GM18951 (cell line): ENCODE data around the gene SHQ1.

Experiments
- POLR2A ChIP-seq: IDR thresholded peaks from 4 replicates; pipeline ENCODE4 v1.6.1; 2011; ENCODE audit warnings: mild to moderate bottlenecking; ENCODE audit not compliant: insufficient read length, insufficient read depth; ENCODE audit errors: extremely low read depth
- in situ Hi-C: fragments of 300-500 bp; cut with MboI; formaldehyde crosslinking; loops from one replicate; pipeline ENCODE4 v1.12.0; 2022; ENCODE audit warnings: low sequenced_read_pairs, mixed read lengths, inconsistent platforms; ENCODE audit not compliant: unreplicated experiment

Gene SHQ1

DNA sequence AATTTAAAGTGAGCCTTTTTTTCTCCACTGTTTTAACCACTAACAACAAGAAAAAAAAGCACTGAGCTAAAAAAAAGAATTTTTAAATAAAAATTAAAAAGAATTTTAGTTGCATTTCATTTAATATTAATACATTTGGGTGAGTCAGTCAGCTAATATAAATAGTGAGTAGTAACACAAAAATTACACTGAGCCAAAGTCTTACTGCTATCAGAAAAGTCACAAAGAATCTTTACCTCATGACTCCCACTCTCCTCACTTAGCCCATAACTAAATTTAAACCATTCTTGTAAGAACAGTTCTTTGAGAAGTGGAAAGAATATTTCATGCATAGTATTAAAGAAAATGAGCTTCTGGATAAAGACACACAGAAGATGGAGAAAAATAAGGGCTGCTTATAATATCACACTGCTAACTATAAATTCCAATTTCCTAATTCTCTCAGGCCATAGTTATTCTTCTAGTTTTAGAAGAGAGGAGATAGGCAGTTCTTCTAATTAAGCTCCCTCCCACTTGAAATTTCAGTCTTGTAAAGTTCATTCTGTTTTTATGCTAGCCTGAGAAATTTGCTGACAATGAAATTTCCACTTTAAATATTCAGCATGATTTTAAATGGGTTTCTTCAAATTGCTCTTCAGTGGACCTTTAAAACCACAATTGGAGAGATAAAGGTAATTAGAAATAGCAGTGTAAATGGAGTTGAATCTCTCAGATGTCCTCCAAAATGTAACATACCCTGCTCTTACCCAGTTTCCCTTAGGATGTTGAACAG, 17.6 kb downstream of the SHQ1 start:
- TF ChIP-seq POLR2A = no peak
- in situ Hi-C loops = no loop called here

DNA sequence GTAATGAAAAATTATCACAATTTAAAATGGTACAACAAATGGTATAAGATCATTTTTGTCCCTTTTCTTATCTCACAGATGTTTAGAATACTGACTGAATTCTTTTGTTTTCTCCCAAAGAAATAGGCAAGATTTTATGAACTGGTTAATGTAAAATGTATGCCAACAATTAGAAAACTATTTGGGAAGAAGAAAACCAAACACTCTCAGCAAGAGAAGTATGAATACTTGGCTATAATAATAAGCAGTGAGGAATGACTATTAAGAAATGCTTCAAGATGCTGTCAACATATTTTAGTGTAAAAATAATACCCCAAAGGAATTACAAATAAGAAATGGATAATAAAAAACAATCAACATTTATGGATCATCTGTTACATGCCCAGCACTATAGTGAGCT, 18.5 kb downstream of the SHQ1 start:
- TF ChIP-seq POLR2A = no peak
- in situ Hi-C loops = no loop called here

DNA sequence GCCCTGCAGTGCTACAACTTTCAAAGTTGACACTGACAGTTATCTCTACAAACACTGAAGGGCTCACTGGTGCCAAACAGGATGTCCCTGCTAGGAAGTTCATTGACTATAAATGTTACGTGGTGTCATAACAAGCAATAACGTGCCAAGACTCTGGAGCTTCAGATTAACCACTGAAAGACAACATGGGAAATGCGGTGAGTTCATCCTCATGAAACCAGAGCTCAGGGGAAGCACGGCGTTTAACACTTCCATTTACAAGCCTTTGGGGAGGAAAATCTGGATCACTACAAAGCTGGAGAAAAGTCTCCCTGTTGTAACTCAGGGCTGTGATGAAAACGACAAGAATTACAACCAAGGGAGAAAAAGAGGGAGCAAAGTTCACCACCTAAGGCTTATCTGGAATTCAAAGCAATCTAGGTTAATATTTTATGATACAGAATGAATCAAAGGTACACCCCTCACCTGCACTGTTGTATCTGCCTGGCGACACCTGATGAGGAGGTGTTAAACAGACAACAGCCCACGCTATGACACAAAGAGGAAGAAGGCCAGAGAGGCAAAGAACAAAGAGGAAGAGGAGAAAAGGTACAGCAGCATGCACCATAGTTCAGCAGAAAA, 27.0 kb downstream of the SHQ1 start:
- in situ Hi-C loops = no loop called here
- no peak for TF ChIP-seq POLR2A

DNA sequence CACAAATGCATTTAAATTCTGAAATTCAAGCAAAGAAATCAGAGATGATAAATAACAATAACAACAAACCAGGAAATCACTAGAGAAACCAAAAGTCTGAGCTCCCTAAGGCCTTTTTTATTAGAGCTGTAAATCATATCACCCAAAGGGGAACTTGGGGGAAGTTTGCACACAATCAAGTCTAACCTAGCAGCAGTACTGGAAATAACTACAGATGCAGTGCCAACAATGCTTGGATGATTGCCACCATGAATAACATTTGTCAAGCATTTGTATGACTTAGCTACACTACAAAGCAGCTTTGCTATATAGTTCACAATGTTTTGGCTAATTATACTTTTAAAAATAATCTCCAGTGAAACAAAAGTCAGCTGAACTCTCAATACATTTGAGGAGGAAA, 27.8 kb downstream of the SHQ1 start:
- TF ChIP-seq POLR2A = no peak
- in situ Hi-C loops = no loop called here

DNA sequence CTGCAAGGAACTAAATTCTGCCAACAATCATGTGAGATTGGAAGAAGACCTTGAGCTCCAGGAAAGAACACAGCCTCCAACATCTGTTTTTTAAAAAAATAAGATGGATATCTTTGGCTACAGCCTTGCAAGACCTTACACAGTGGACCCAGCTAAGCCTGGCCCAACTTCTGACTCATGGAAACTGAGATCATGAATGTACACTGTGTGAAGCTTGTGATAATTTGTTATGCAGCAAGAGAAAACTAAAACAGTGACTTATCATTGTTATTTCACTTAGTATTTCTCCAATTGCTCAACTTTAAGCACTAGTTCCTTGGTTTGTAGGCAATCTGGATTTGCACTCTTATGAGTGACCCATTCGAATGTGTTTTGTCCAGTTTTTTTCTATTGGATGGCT, 29.3 kb downstream of the SHQ1 start:
- in situ Hi-C loops = no loop called here
- TF ChIP-seq POLR2A = no peak

DNA sequence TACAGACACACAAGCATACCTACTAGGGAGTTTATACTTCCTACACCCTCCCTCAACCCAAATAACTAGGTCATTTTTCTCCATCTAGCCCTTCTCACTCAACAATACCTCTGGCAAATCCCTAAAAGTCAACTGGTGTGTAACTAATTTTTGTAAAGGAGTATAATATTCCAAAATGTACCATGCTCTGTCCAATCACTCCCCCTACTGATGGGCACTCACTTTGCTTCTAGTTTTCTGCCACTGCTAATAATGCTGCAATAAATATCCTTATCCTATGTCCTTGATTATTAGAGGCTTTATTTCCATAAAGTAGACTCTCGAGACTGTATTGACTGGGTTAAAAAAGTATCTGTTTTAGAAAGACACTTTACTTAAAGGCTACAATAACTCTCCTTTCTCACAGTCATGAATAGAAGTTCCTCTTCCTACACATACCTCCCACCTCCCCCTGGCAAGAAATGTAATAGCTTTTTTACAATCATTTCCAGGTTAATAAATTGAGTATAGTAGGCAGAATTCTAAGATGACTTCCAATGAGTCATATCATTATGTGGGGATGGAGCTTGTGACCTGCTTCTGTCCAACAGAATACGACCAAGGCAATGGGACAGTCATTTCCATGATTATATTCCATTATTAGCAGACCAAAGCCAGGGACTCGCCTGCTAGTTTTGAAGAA, 30.0 kb downstream of the SHQ1 start:
- in situ Hi-C loops = no loop called here
- TF ChIP-seq POLR2A = no peak

DNA sequence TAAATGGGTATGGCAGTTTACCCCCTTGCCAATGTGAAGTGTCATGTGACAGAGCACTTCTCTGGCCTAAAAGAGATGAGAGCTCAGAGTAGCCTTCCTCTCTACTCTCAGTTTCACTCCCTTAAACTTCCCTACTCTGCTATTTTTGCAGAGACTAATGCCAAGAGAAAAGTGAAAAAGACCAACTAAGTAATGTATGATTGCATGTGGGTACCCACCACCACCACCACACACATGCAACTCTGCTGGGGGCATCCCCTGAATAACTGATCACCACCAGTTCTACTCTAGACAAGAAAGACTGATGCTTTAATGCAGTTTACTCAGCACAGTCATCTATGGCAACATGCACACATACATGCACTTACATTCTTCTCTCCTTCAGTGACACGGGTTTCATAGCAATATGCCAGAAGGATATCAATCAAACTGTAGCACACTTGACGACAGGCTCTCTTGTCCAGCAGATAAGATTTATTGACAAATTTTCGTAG, 31.3 kb downstream of the SHQ1 start:
- in situ Hi-C loops = no loop called here

DNA sequence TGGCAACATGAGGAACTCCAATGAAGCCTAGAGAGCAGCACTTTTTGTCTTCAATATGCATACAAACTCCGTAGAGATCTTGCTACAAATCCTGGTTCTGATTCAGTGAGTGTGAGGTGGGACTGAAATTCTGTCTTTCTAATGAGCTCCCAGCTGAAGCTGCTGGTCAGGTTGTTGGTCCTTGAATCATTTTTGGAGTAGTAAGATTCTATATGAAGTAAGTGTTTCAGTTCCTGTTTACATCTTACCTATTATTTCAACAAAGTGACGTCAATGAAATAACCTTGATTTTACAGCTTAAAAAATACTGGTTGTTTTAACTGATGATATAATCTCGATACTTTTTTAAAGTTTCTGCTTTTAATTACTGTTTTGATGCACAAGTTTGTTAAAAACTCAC, 33.9 kb downstream of the SHQ1 start:
- TF ChIP-seq POLR2A = no peak
- in situ Hi-C loops = no loop called here

More for the DNA sequence above, 31.3 kb downstream of the SHQ1 start:
- no peak for TF ChIP-seq POLR2A

DNA sequence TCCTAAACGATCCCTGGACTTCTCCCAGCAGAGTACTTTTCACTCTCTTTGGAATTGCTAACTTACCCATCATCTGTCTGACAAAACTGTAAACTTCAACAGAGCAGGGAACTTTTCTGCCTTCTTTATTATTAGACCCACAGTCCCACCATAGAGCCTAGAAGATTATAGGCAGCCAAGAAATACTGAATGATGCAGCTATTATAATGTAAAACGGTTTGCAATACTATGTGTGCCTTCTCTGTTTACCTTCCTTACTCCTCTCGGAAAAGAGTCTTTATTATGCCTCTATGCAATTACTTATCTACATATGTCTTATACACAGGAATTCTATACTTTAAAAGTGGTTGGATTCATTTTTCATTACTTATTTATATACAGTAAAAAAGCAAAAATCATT, 36.0 kb downstream of the SHQ1 start:
- in situ Hi-C loops = no loop called here
- no peak for TF ChIP-seq POLR2A

DNA sequence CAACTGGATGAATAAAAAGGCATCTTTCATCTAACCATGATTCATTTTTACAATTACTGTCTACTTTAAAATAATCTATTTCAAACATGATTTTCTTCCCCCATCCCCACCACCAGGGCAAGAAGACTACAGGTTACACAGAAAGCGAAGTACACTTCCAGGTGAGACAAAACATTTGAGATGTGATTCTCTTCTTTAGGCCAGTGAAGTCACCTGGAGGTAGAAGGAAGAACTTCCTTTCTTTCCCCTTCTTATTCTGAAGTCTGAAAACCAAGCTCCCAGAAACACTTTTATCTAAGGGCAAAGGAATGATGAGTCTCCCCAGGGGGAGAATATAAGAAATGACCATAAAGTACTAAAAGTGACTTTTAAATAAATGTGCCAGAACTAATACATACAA, 36.7 kb downstream of the SHQ1 start:
- in situ Hi-C loops = no loop called here

DNA sequence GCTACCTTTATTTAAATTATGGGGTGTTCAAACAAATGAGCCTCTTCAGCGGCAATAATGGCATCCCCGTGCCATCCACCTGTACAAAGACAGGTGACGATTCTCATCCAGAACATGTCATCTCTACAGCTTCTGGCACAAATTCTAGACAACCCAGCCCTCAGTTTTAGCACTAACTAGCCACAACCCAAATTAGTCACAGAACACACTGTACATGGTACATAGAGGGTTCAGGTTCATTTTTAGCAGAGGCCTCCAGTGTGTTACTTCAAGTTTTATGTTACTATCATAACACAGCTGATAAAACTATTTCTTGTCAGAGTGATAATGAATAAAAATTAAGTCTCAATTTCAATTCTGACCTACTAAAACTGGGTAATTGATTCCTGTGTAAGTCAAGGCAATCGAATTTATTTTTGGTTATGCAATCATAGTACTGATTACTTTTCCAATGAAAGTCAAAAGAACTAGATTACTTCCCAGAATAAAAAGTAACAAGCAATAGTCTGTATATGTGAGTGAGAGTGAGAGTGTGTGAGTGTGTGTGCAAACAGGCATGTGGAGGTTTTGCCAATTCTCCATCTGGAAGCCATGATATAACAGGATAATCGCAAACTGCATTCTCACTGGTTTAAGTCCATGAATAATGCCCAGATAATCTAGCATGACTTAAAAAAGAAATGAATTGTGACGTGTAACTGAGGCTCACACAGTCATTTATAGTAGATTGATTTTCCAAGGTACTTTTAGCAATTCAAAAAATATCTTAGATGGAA, 37.4 kb downstream of the SHQ1 start:
- in situ Hi-C loops = no loop called here
- TF ChIP-seq POLR2A = no peak

More for the DNA sequence above, 36.7 kb downstream of the SHQ1 start:
- no peak for TF ChIP-seq POLR2A

DNA sequence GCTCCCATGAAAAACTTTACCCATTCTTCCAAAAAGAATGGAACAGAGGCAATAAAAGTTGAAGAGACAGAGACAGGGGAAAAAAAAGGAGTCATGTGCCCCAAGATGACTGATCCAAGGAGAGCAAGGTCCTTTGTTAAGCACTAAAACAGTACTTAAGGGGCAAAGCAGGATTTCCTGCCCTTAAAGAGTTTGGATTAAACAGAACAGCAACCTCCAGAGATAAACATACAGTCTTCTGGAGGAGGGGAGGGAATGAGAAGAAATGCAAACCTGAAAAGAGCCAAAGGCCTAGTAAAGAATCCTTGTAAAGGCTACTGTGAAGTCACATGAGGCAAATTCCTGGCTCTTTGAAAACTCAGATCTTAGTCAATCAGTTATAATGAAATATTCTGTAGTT, 38.2 kb downstream of the SHQ1 start:
- TF ChIP-seq POLR2A = no peak

DNA sequence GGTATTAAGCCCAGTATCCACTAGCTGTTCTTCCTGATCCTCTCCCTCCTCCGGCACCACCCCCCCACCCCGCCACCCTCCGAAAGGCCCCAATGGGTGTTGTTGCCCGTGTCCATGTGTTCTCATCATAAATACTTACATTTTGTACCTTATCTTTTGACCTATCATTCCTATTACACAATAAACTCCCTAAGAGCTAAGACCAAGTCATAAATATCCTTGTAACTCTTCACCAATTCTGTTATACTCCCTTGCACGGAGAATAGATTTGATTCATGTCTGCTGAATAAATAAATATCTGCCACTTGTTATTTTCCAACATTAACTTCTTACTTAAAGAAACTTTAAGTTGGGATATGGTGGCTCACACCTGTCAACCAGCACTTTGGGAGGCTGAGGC, 43.9 kb downstream of the SHQ1 start:
- no peak for TF ChIP-seq POLR2A
- in situ Hi-C loops = no loop called here

More for the DNA sequence above, 38.2 kb downstream of the SHQ1 start:
- in situ Hi-C loops = no loop called here
